CD14-positive monocyte (primary cell): ENCODE measurements around the gene AP1B1. TPM values are rescaled to one million over a fixed set of nuclear protein-coding genes. Genes with fewer than 3 reads are reported as not detected.
"Not testable (repeated sequence)": the region's sequence is repeated elsewhere in the genome, so short reads cannot be mapped to it uniquely, and the experiment has no call there.

Experiments
- DNase-seq, 3 donors: peaks; one replicate each; pipeline ENCODE4 v3.0.0-alpha.2; 2011 to 2022
- H2AFZ ChIP-seq: 2 replicates; pipeline ENCODE4 v1.6.0; 2012; ENCODE audit warnings: mild to moderate bottlenecking, low read depth, low read length, inconsistent platforms; ENCODE audit not compliant: insufficient read depth, poor library complexity, severe bottlenecking
- H3K27ac ChIP-seq, 2 donors: 1 replicate in 1 of 2; 2 replicates in 1 of 2; pipeline ENCODE4 v1.5.1; 2012 to 2013; ENCODE audit warnings: low read length in 2 of 2, control low read depth in 1 of 2, inconsistent platforms in 1 of 2, low read depth in 1 of 2, mild to moderate bottlenecking in 1 of 2
- H3K27me3 ChIP-seq, 2 donors: one replicate each; pipeline versions ENCODE4 v1.6.0 to v1.6.1; 2011 to 2013; ENCODE audit warnings: low read length in 2 of 2; ENCODE audit not compliant: control insufficient read depth in 2 of 2, insufficient read depth in 2 of 2
- H3K36me3 ChIP-seq, 2 donors: replicated peaks in 1 of 2; 1 replicate in 1 of 2; 2 replicates in 1 of 2; pipeline versions ENCODE4 v1.5.1 to v1.6.1; 2012 to 2013; ENCODE audit warnings: low read length in 2 of 2, control low read depth in 1 of 2, inconsistent platforms in 1 of 2, mild to moderate bottlenecking in 1 of 2; ENCODE audit not compliant: insufficient read depth in 2 of 2, control insufficient read depth in 1 of 2
- H3K4me1 ChIP-seq, 2 donors: 1 replicate in 1 of 2; 2 replicates in 1 of 2; pipeline versions ENCODE4 v1.5.1 to v1.6.1; 2012 to 2013; ENCODE audit warnings: low read length in 2 of 2, control low read depth in 1 of 2, inconsistent platforms in 1 of 2, mild to moderate bottlenecking in 1 of 2, moderate library complexity in 1 of 2; ENCODE audit not compliant: insufficient read depth in 2 of 2, control insufficient read depth in 1 of 2
- H3K4me2 ChIP-seq: replicated peaks from 2 replicates; pipeline ENCODE3; 2012; ENCODE audit warnings: low read length, moderate library complexity, mild to moderate bottlenecking; ENCODE audit not compliant: poor library complexity, severe bottlenecking; ENCODE audit errors: extremely low read depth
- H3K4me3 ChIP-seq, 3 experiments: fragments of 200-600 bp in 1 of 3; sonication (generic) in 1 of 3; replicated peaks in 1 of 3; 1 replicate in 2 of 3; 2 replicates in 1 of 3; pipeline ENCODE4 v1.5.1; 2011 to 2013; ENCODE audit warnings: low read length in 3 of 3, mild to moderate bottlenecking in 3 of 3, control low read depth in 2 of 3, low read depth in 2 of 3, inconsistent platforms in 1 of 3, moderate library complexity in 1 of 3
- H3K79me2 ChIP-seq: 2 replicates; pipeline ENCODE4 v1.6.0; 2012; ENCODE audit warnings: mild to moderate bottlenecking, control low read depth, inconsistent platforms, low read length, moderate library complexity; ENCODE audit not compliant: insufficient read depth
- H3K9ac ChIP-seq: 2 replicates; pipeline ENCODE4 v1.6.0; 2017; ENCODE audit warnings: low read length, mild to moderate bottlenecking; ENCODE audit not compliant: insufficient read depth, poor library complexity, severe bottlenecking
- H3K9me3 ChIP-seq, 2 donors: replicated peaks in 1 of 2; 1 replicate in 1 of 2; 2 replicates in 1 of 2; pipeline versions ENCODE4 v1.5.1 to v1.6.1; 2012 to 2013; ENCODE audit warnings: low read length in 2 of 2, control low read depth in 1 of 2; ENCODE audit not compliant: control insufficient read depth in 1 of 2, insufficient read depth in 1 of 2
- H4K20me1 ChIP-seq: 2 replicates; pipeline ENCODE4 v1.6.0; 2012; ENCODE audit warnings: mild to moderate bottlenecking, low read length, control low read depth, moderate library complexity; ENCODE audit not compliant: insufficient read depth
- H3K27ac Mint-ChIP-seq, 7 donors: one replicate each; pipeline ENCODE4 v1.8.0; 2020; ENCODE audit warnings: mild to moderate bottlenecking in 7 of 7, mixed read lengths in 7 of 7, moderate library complexity in 6 of 7, inconsistent platforms in 2 of 7
- H3K27me3 Mint-ChIP-seq, 3 donors: one replicate each; pipeline ENCODE4 v1.8.0; 2021 to 2022; ENCODE audit warnings: low read depth in 3 of 3, mild to moderate bottlenecking in 3 of 3, mixed read lengths in 3 of 3, moderate library complexity in 3 of 3, inconsistent platforms in 1 of 3
- H3K36me3 Mint-ChIP-seq, 2 donors: one replicate each; pipeline ENCODE4 v1.8.0; 2020; ENCODE audit warnings: mixed read lengths in 2 of 2, inconsistent platforms in 1 of 2, mild to moderate bottlenecking in 1 of 2
- H3K4me1 Mint-ChIP-seq: one replicate; pipeline ENCODE4 v1.8.0; 2020; ENCODE audit warnings: mild to moderate bottlenecking, mixed read lengths
- H3K4me3 Mint-ChIP-seq, 2 donors: one replicate each; pipeline ENCODE4 v1.8.0; 2020; ENCODE audit warnings: mild to moderate bottlenecking in 2 of 2, mixed read lengths in 2 of 2, moderate library complexity in 1 of 2
- H3K9me3 Mint-ChIP-seq, 7 donors: one replicate each; pipeline ENCODE4 v1.8.0; 2020 to 2022; ENCODE audit warnings: mixed read lengths in 7 of 7, mild to moderate bottlenecking in 6 of 7, moderate library complexity in 6 of 7, inconsistent platforms in 2 of 7
- CTCF ChIP-seq: fragments of 200-600 bp; IDR thresholded peaks from one replicate; pipeline ENCODE4 v1.8.0; 2022; ENCODE audit warnings: antibody characterized with exemption, mild to moderate bottlenecking
- WGBS: methylation state at CpG from one replicate; pipeline ENCODE4 v1.1.5; 2013; ENCODE audit warnings: missing lambda C conversion rate; ENCODE audit not compliant: insufficient coverage; 5-methylcytosine and 5-hydroxymethylcytosine counted together
- intact Hi-C, 2 donors: fragments of 100-400 bp; cut with micrococcal nuclease; formaldehyde crosslinking; loops; one replicate each; pipeline versions ENCODE4 v1.15.0 to v1.15.1; 2023
- polyA plus RNA-seq, 3 donors: library from polyadenylated mRNA; depleted of rRNA in 1 of 3; unstranded in 2 of 3; stranded (reverse) in 1 of 3; fragments of 300-500 nt in 2 of 3; fragments of >200 nt in 1 of 3; fragmentation: Illumina TruSeq in 2 of 3; gene quantifications; 1 replicate in 2 of 3; 2 replicates in 1 of 3; pipeline ENCODE4 v1.2.3, GENCODE V29; 2012 to 2021

Gene AP1B1
- polyA plus RNA-seq, 3 donors = 29.0 to 102 (median 40.3) TPM

GRCh38 chr22:29369460-29369859 lies 18.9 kb downstream of the AP1B1 start:
- H3K9me3 Mint-ChIP-seq = peaks cover 0 to 2% (median 0%) of the 10 kb centered on the region in 7 donors
- H3K27me3 Mint-ChIP-seq = peaks cover 0 to 3% (median 0%) of the 10 kb centered on the region in 3 donors
- peak overlapping the region; percentile 50 to 87 (median 76) for H3K27ac Mint-ChIP-seq
- no peak overlapping the region for H2AFZ ChIP-seq
- DNase-seq = peak; percentile 61 to 88 (median 77)
- peaks cover 29 to 67% of the 10 kb centered on the region in 2 donors for H3K36me3 Mint-ChIP-seq
- peak overlapping the region; percentile 32 for H3K4me2 ChIP-seq
- peak overlapping the region; percentile 18 for H3K9ac ChIP-seq
- peak overlapping the region in 1 of 3 experiments; percentile 38 for H3K4me3 ChIP-seq
- H3K9me3 ChIP-seq = no peaks in the 10 kb centered on the region
- peaks cover 31% of the 10 kb centered on the region in 2 donors for H3K4me1 ChIP-seq
- H3K27ac ChIP-seq = peak overlapping the region; percentile 38 to 65
- peaks cover 13 to 55% of the 10 kb centered on the region in 2 donors for H3K36me3 ChIP-seq
- WGBS = 0% methylated on average over 6 of the region's 9 CpGs
- peak overlapping the region; percentile 63 to 74 for H3K4me3 Mint-ChIP-seq
- peaks cover 63% of the 10 kb centered on the region for H3K79me2 ChIP-seq
- peaks cover 44% of the 10 kb centered on the region for H3K4me1 Mint-ChIP-seq
- no peaks in the 10 kb centered on the region for H3K27me3 ChIP-seq
- intact Hi-C loops = no loop called here
- TF ChIP-seq CTCF = no peak
- peaks cover 71% of the 10 kb centered on the region for H4K20me1 ChIP-seq

GRCh38 chr22:29359469-29359868 lies 28.9 kb downstream of the AP1B1 start:
- no peak overlapping the region for H3K4me2 ChIP-seq
- peak; percentile 9 for TF ChIP-seq CTCF
- no peak for DNase-seq
- Mint-ChIP-seq H3K36me3 (peaks cover 74 to 86% of the 10 kb centered on the region in 2 donors), H3K4me1 (peaks cover 10% of the 10 kb centered on the region), H3K27me3 (peaks cover 1 to 3% (median 2%) of the 10 kb centered on the region in 3 donors), H3K9me3 (no peaks in the 10 kb centered on the region), H3K27ac (peak overlapping the region in 2 of 7 donors; percentile 18 to 59), H3K4me3 (no peak overlapping the region)
- no peaks in the 10 kb centered on the region for H3K79me2 ChIP-seq
- WGBS = 86% methylated on average over 9 of the region's 9 CpGs
- H3K4me1 ChIP-seq = peaks cover 11 to 13% of the 10 kb centered on the region in 2 donors
- no peaks in the 10 kb centered on the region for H3K27me3 ChIP-seq
- H3K9me3 ChIP-seq = no peaks in the 10 kb centered on the region
- H3K36me3 ChIP-seq = peaks cover 60 to 79% of the 10 kb centered on the region in 2 donors
- intact Hi-C loops = no loop called here
- H2AFZ ChIP-seq = no peak overlapping the region
- H3K9ac ChIP-seq = no peak overlapping the region
- H3K4me3 ChIP-seq = no peak overlapping the region
- peak overlapping the region in 1 of 2 donors; percentile 45 for H3K27ac ChIP-seq
- H4K20me1 ChIP-seq = peaks cover 29% of the 10 kb centered on the region

DNA sequence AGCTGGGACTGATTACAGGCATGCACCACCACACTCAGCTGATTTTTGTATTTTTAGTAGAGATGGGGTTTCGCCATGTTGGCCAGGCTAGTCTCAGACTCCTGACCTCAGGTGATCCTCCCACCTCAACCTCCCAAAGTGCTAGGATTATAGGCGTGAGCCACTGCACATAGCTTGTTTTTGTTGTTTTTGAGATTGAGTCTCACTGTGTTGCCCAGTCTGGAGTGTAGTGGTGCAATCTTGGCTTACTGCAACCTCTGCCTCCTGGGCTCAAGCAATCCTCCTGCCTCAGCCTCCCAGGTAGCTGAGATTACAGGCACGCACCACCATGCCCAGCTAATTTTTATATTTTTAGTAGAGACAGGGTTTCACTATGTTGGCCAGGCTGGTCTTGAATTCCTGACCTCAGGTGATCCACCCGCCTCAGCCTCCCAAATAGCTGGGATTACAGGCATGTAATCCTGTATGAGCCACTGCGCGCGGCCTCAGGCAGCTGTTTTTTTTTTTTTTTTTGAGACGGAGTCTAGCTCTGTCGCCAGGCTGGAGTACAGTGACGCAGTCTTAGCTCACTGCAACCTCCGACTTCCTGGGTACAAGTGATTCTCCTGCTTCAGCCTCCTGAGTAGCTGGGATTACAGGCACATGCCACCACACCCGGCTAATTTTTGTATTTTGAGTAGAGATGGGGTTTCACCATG lies 31.0 kb downstream of the AP1B1 start:
- H2AFZ ChIP-seq, H3K27me3 Mint-ChIP-seq, intact Hi-C loops, H3K4me3 ChIP-seq, H3K27ac Mint-ChIP-seq, H3K27ac ChIP-seq, H3K9ac ChIP-seq, DNase-seq, H3K27me3 ChIP-seq, H3K9me3 Mint-ChIP-seq, H3K9me3 ChIP-seq, H3K4me1 Mint-ChIP-seq, H3K79me2 ChIP-seq, H3K4me3 Mint-ChIP-seq, H3K4me1 ChIP-seq, H3K4me2 ChIP-seq: not testable (repeated sequence)
- peaks cover 79 to 96% of the 10 kb centered on the region in 2 donors for H3K36me3 ChIP-seq
- peaks cover 89 to 98% of the 10 kb centered on the region in 2 donors for H3K36me3 Mint-ChIP-seq
- 97% methylated on average over 6 of the region's 12 CpGs for WGBS
- H4K20me1 ChIP-seq = peaks cover 42% of the 10 kb centered on the region
